Activated naive CD4-positive, alpha-beta T cell treated with anti-CD3 and anti-CD28 coated beads, Interleukin-2, amount 50 U/mL, for 72 hours (primary cell): Measurements from ENCODE around the gene RNF227. TPM values are rescaled to one million over a fixed set of nuclear protein-coding genes. Genes with fewer than 3 reads are reported as not detected.

Source experiments
- ATAC-seq, 2 donors: fragments of 150-1000 bp; cut with Tn5 transposase; 2 replicates each; pipeline ENCODE4 v1.10.0; 2021; ENCODE audit warnings: mild to moderate bottlenecking in 2 of 2, moderate library complexity in 2 of 2
- DNase-seq, 2 donors: peaks; one replicate each; pipeline ENCODE4 v3.0.0; 2021 to 2022; ENCODE audit warnings: low spot score in 2 of 2
- H3K27ac Mint-ChIP-seq, 2 donors: one replicate each; pipeline ENCODE4 v1.8.0; 2022; ENCODE audit warnings: mild to moderate bottlenecking in 2 of 2, mixed read lengths in 2 of 2
- H3K36me3 Mint-ChIP-seq, 2 donors: one replicate each; pipeline ENCODE4 v1.8.0; 2022; ENCODE audit warnings: mixed read lengths in 2 of 2
- H3K9me3 Mint-ChIP-seq, 2 donors: one replicate each; pipeline ENCODE4 v1.8.0; 2022; ENCODE audit warnings: mixed read lengths in 2 of 2
- total RNA-seq, 2 donors: library from RNA; stranded (reverse); gene quantifications; one replicate each; pipeline ENCODE4 v1.2.3, GENCODE V29; 2022

The RNF227 gene
- total RNA-seq, 2 donors from 2014 or later, result 4.8 to 5.3 TPM

DNA sequence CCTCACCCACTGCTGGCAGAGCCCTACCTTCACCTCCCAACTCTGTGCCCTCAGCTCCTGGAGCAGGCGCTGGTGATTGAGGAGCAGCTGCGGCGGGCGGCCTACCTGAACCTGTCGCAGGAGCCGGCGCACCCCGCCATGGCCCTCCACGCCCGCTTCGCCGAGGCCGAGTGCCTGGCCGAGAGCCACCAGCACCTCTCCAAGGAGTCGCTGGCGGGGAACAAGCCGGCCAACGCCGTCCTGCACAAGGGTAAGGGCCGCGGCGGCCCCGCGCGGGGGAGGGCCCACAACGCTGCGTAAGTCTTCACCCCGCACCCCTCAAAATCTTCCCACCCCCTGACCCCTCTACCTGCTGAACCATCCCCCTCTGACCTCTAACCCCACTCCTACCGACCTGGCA, 7.0 kb downstream of the RNF227 start:
- ATAC-seq (no peak), DNase-seq (no peak)
- Mint-ChIP-seq H3K36me3 (peaks cover 6 to 8% of the 10 kb centered on the region in 2 donors), H3K27ac (peak overlapping the region in 1 of 2 donors; percentile 72), H3K9me3 (no peaks in the 10 kb centered on the region)

GRCh38 chr17:7903154-7904103, 12.7 kb downstream of the RNF227 start:
- DNase-seq (no peak), ATAC-seq (no peak)
- H3K27ac Mint-ChIP-seq, result peak overlapping the region; percentile 62
- H3K36me3 Mint-ChIP-seq, result peaks cover 16 to 39% of the 10 kb centered on the region in 2 donors
- H3K9me3 Mint-ChIP-seq, result no peaks in the 10 kb centered on the region

- no peaks in the 10 kb centered on the region for H3K9me3 Mint-ChIP-seq
- peaks cover 22 to 60% of the 10 kb centered on the region in 2 donors for H3K36me3 Mint-ChIP-seq
- ATAC-seq (peak in 1 of 2 donors; percentile 75), DNase-seq (peak in 1 of 2 donors; percentile 51)
- H3K27ac Mint-ChIP-seq, result peak overlapping the region; percentile 25 to 75
Observed at GRCh38 chr17:7897773-7898172, 18.3 kb downstream of the RNF227 start.

DNA sequence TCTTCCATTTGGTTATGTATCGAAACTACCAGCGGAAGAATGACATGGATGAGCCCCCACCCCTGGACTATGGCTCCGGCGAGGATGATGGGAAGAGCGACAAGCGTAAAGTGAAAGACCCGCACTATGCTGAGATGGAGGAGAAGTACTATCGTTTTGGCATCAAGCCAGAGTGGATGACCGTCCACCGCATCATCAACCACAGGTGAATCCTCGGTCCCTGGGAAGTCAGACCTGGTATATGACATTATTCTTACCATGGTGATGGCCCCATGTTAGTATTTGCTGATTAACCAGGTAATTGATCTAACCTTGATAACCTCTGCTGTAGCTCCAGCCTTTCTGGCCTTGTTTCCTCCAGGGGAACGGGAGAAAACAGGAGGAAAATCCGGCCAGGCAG, 19.0 kb downstream of the RNF227 start:
- DNase-seq (peak in 1 of 2 donors; percentile 48), ATAC-seq (peak in 1 of 2 donors; percentile 53)
- peak overlapping the region; percentile 37 to 75 for H3K27ac Mint-ChIP-seq
- H3K9me3 Mint-ChIP-seq, result no peaks in the 10 kb centered on the region
- H3K36me3 Mint-ChIP-seq, result peaks cover 22 to 55% of the 10 kb centered on the region in 2 donors

DNA sequence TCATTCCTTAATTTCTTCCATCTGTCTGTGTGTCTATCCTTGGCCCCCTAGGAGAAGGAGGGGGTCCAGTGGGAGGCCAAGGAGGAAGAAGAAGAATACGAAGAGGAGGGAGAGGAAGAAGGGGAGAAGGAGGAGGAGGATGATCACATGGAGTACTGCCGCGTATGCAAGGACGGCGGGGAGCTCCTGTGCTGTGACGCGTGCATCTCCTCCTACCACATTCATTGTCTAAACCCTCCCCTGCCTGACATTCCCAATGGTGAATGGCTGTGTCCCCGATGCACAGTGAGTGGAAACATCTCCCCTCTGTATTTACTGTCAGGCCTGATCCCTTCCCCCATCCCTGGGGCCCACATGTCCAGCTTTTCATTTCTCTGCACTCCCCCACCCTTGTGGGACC, 21.2 kb downstream of the RNF227 start:
- no peaks in the 10 kb centered on the region for H3K9me3 Mint-ChIP-seq
- H3K36me3 Mint-ChIP-seq, result peaks cover 20 to 47% of the 10 kb centered on the region in 2 donors
- peak overlapping the region; percentile 69 to 70 for H3K27ac Mint-ChIP-seq
- peak in 1 of 2 donors; percentile 45 for DNase-seq
- no peak for ATAC-seq

DNA sequence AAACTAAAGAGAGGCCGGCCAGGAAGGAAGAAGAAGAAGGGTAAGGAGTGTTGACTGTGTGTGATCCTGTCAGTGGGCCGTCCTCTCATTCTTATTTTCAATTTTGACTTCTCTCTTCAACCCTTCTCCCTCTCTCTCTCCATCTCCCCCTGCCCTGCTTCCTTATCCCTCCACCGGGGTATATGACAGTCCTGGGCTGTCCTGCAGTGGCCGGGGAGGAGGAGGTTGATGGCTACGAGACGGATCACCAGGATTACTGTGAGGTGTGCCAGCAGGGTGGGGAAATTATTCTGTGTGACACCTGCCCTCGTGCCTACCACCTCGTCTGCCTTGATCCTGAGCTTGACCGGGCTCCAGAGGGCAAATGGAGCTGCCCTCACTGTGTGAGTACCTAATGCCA, 21.9 kb downstream of the RNF227 start:
- Mint-ChIP-seq H3K9me3 (no peaks in the 10 kb centered on the region), H3K36me3 (peaks cover 15 to 44% of the 10 kb centered on the region in 2 donors), H3K27ac (peak overlapping the region; percentile 69 to 70)
- no peak for ATAC-seq
- peak in 1 of 2 donors; percentile 16 for DNase-seq

DNA sequence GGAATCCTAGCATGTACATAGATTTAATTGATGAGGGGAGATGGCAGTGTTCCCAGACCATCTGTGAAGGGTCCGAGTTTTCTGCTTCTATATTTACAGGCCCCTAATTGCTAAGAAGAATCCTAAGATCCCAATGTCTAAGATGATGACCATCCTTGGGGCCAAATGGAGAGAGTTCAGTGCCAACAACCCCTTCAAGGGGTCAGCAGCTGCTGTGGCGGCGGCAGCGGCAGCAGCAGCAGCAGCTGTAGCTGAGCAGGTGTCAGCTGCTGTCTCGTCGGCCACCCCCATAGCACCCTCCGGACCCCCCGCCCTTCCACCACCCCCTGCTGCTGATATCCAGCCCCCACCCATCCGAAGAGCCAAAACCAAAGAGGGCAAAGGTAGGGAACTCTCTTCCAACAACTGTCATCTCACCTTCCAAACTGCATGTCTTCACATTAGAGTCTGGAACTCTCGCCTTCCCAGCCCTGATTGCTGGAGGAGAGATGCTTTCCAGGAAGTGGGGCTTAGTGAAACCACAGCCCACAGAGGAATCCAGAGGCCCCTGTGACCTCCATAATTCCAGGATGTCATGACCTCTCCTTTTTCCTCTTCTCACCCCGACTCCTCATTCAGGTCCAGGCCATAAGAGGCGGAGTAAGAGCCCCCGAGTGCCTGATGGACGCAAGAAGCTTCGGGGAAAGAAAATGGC, 22.8 kb downstream of the RNF227 start:
- DNase-seq (peak in 1 of 2 donors; percentile 33), ATAC-seq (no peak)
- Mint-ChIP-seq H3K27ac (peak overlapping the region; percentile 69 to 72), H3K9me3 (no peaks in the 10 kb centered on the region), H3K36me3 (peaks cover 15 to 43% of the 10 kb centered on the region in 2 donors)

DNA sequence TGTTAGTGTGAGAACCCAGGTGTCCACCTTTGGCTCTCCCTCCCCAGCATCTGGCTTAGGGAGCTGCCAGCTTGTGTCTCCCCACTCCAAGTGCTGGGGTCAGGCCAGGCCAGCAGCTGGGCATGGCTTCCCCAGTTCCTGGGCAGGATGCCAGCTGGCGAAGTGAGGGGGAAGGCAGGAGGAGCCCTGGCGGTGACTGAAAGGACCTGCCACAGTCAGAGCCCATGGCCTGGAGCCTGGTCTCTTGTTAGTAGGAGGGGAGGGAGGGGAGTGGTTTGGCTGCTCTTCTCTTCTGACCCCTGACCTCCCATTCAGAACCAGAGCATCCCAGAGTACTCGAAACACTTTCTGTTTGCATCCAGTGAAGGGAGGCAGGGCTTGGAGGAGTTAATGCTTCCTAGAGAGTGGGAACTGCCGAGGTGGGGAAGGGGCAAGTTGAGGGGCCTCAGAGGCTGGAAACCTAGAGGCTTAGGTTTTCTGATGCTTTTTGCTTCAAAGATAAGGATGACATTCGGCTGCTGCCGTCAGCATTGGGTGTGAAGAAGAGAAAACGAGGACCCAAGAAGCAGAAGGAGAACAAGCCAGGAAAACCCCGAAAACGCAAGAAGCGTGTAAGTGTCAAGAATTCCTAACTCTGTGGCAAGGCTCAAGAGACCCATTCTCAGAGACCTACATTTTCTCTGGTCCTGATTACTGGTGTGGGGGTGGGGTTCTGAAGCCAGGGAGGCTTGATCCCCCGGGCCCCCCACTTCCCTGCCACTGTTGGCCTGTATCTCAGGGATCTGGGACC, 26.7 kb downstream of the RNF227 start:
- peak; percentile 53 to 64 for DNase-seq
- Mint-ChIP-seq H3K9me3 (no peaks in the 10 kb centered on the region), H3K27ac (peak overlapping the region in 1 of 2 donors; percentile 65), H3K36me3 (peaks cover 0 to 27% of the 10 kb centered on the region in 2 donors)
- no peak for ATAC-seq

DNA sequence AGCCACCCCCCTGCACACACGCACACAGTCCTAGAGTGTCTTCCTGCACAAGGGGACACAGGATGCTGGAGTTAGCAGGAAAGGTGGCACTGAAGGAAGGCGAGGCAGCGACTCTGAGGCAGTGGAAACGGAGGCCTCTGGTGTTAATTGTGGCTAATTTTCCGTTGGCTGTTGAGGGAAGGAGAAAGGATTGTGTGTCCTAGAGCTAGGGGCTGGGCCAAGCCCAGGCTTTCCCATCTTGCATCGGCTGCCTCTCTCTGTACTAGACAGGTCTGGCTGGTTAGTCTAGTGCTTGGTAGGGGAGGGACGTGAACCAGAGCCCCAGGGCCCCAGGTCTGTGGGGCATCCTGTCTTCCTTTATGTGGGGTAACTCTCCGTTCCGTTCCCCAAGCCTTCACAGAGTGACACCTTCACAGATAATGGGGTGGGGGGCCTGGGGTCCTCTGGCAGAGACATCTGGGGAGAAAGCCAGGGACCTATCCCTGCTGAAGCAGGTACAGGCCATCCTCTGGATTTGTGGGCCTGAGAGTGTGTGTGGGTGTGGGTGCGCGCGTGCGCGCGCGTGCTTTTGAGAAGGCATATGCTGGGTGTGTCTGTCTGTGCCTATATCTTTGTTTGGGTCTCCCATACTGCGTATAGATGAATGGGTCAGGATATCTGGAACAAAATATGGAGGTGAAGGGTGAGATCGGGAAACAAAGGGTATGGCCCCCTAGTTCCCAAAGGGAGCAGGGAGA, 27.7 kb downstream of the RNF227 start, which contains the start of gene CHD3:
CHD3 (plus strand) TSS at position 606 of the 737 bp plus-strand sequence. CDS start 212 bp downstream, outside the sequence.
- Mint-ChIP-seq H3K27ac (peak within 1 kb of the TSS in 1 of 2 donors; percentile 65), H3K36me3 (peaks cover 0 to 20% of the 10 kb centered on the region in 2 donors), H3K9me3 (no peaks in the 10 kb centered on the region)
- DNase-seq (peak; percentile 65 to 68), ATAC-seq (peak; percentile 14 to 36)

DNA sequence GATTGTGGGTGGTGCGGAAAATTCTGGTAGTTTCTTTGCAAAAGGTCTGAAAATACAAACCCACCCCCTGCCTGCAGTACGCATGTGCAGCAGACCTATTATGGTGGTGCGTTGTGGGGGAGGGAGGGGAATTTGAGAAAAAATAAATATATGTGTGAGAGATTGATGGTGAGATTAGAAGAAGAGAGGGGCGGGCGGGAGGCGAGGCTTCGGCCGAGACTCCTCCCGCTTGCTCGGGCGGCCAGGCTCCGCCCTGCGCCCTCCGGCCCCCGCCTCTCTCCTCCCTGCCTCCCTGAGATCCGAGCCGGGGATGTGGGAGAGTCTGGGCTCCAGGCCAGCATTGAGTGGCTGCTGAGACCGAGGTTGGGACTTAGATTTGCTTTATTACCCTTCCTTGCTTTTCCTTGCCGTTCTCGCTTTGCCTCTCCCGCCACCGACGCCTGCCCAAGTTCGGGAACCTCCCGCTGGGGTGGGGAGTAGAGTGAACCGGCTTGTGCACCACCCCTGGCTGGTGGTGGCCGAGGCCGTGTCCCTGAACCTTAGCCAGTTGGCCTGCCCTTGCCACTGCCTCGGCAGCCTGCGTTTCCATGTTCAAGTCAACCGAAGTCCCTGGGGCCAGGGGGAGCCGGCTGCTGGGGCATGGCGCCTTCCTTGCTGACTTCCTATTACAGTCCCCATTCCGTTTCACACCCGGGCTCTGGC, 28.5 kb downstream of the RNF227 start:
- peak; percentile 77 to 83 for DNase-seq
- Mint-ChIP-seq H3K9me3 (no peaks in the 10 kb centered on the region), H3K36me3 (peaks cover 0 to 20% of the 10 kb centered on the region in 2 donors), H3K27ac (no peak overlapping the region)
- ATAC-seq, result peak; percentile 66 to 83

DNA sequence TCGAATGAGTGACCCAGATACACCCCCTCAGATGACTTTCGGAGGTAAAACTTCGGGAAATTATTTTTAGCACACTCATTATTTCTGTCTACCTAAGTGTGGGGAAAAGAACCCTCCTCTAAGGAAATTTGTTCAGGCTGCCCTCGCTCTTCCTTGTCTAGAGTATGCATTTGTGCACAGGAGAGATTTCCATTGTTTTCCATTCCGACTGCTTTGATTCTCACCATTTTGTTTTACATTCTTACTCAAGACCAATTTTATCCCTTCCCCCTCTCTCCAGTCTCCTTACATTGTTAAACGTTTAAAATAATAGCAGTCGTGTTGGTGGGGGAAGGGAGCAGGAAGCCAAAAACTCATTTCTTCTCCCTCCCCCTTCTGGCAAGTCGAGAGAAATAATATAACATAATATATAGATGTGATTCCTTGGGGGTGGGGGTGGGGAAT, 29.0 kb downstream of the RNF227 start:
- ATAC-seq (no peak), DNase-seq (no peak)
- H3K27ac Mint-ChIP-seq, result no peak overlapping the region
- H3K9me3 Mint-ChIP-seq, result no peaks in the 10 kb centered on the region
- H3K36me3 Mint-ChIP-seq, result peaks cover 0 to 20% of the 10 kb centered on the region in 2 donors

DNA sequence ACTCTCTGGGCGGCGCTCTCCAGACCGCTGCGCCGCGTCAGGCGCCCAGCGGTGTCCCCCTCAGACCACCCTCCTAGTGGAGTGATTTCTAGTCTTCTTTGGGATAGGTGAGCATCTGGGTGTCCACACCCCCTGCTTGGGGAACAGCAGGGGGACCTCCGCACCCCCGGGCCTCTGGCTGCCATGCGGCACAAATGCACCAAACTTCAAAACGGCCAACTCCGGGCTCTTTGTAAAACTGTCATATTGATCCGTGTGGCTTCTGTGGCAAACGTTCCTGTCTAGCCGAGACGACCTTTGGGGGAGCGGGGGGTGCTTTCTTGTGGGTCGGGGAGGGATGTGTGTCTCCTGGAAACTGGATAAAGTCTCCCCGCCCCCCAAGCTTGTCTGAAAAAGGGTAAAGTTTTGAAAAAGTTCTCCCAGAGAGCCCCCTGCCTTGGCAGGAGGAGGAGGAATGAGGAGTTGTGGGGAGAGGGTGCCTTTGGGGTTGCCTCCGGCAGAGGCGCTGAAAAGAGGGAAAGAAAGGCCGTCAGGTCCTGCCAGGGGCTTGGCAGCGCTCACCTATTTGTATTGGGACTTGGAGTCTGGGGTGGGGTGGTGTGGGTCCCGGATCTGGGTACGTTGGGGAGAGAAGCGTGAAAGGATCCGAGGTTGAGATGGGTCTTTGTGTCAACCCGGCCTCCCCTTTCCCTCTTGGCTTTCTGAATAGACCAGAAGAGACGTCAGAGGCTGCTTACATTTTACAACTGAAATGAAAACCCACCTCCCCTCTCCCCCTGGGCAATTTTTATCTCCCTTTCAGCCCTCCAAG, 29.7 kb downstream of the RNF227 start:
- no peaks in the 10 kb centered on the region for H3K9me3 Mint-ChIP-seq
- DNase-seq, result peak; percentile 48 to 76
- no peak overlapping the region for H3K27ac Mint-ChIP-seq
- H3K36me3 Mint-ChIP-seq, result peaks cover 0 to 20% of the 10 kb centered on the region in 2 donors
- peak; percentile 12 to 29 for ATAC-seq

- ATAC-seq, result peak in 1 of 2 donors; percentile 58
- DNase-seq, result peak; percentile 53 to 84
- H3K36me3 Mint-ChIP-seq, result peaks cover 0 to 15% of the 10 kb centered on the region in 2 donors
- H3K27ac Mint-ChIP-seq, result peak overlapping the region in 1 of 2 donors; percentile 11
- no peaks in the 10 kb centered on the region for H3K9me3 Mint-ChIP-seq
Observed at GRCh38 chr17:7885367-7886226, 30.5 kb downstream of the RNF227 start.
